A549 (cell line): Measurements from ENCODE around the gene EGFL8.

ENCODE experiments used
- CTCF ChIP-seq: fragments of >200 bp; sonication (Bioruptor Twin); formaldehyde crosslinking; IDR thresholded peaks from 3 replicates; pipeline ENCODE4 v1.5.1; 2016
- HOXB13 ChIP-seq: fragments of 250-450 bp; sonication (Bioruptor Pico); IDR thresholded peaks from 2 replicates; pipeline ENCODE4 v1.5.0; 2020; ENCODE audit warnings: low read depth, mild to moderate bottlenecking, moderate library complexity
- MAX ChIP-seq: IDR thresholded peaks from 2 replicates; pipeline ENCODE4 v1.6.1; 2012
- POLR2A ChIP-seq: IDR thresholded peaks from 2 replicates; pipeline ENCODE4 v1.6.1; 2012; ENCODE audit warnings: mild to moderate bottlenecking, low read length
- RFX5 ChIP-seq: fragments of 450-650 bp; IDR thresholded peaks from 2 replicates; pipeline ENCODE4 v1.7.1; 2014; ENCODE audit warnings: antibody characterized with exemption, mild to moderate bottlenecking, moderate library complexity

- TF ChIP-seq HOXB13 (CRISPR knock-in tag): no peak
- no peak for TF ChIP-seq CTCF
- TF ChIP-seq RFX5: peak; percentile 65
- TF ChIP-seq MAX: no peak
- no peak for TF ChIP-seq POLR2A
Measured at GRCh38 chr6:32128751-32129296, 35.6 kb upstream of the EGFL8 start.
